NCI-H1105 (cell line): ENCODE measurements around the gene PCDHGA6.

ENCODE experiments used
- DNase-seq: peaks from one replicate; lab custom pipeline; 2025; lab: John Stamatoyannopoulos, UW

PCDHGA6 gene

DNA sequence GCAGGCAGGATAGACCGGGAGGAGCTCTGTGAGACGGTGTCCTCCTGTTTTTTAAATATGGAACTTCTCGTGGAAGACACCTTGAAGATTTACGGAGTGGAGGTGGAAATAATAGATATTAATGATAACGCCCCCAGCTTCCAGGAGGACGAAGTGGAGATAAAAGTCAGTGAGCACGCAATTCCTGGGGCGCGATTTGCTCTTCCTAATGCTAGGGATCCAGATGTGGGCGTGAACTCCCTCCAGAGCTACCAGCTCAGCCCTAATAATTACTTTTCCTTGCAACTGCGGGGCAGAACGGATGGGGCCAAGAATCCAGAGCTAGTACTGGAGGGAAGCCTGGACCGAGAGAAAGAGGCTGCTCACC is 47.8 kb downstream of the PCDHGA6 start:
- no peak for DNase-seq

GRCh38 chr5:141422742-141423291 is 49.1 kb downstream of the PCDHGA6 start:
- DNase-seq = no peak

DNA sequence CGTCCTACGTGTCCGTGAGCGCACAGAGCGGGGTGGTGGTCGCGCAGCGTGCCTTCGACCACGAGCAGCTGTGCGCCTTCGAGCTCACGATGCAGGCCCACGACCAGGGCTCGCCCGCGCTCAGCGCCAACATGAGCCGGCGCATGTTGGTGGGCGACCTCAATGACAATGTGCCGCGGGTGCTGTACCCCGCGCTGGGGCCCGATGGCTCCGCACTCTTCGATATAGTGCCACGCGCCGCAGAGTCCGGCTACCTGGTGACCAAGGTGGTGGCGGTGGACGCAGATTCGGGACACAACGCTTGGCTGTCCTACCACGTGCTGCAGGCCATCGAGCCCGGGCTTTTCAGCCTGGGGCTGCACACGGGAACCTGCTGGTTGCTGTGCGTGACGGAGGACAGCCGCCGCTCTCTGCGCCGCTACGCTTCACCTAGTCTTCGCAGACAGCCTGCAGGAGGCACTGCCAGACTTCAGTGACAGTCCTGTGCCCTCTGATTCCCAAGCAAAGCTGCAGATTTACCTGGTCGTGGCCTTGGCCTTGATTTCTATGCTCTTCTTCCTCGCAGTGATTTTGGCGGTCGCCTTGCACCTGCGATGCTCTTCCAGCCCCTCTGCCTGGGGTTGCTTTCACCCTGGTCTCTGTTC is 54.2 kb downstream of the PCDHGA6 start:
- no peak for DNase-seq
